Tongue (tissue), 2 donors: ENCODE data around the gene ANK3. TPM values are rescaled to one million over a fixed set of nuclear protein-coding genes. Genes with fewer than 3 reads are reported as not detected.
A peak's percentile ranks its signal among the peaks of the same experiment; 100 is the strongest.

Experiments used
- DNase-seq: peaks from one replicate; pipeline ENCODE4 v3.0.0-alpha.2; 2015
- total RNA-seq: library from RNA; depleted of rRNA; stranded (reverse); fragments of >200 nt; gene quantifications from one replicate; pipeline ENCODE4 v1.2.3, GENCODE V29; 2014

The ANK3 gene
- total RNA-seq, 1 donor from 2014 or later, result 148 TPM

DNA sequence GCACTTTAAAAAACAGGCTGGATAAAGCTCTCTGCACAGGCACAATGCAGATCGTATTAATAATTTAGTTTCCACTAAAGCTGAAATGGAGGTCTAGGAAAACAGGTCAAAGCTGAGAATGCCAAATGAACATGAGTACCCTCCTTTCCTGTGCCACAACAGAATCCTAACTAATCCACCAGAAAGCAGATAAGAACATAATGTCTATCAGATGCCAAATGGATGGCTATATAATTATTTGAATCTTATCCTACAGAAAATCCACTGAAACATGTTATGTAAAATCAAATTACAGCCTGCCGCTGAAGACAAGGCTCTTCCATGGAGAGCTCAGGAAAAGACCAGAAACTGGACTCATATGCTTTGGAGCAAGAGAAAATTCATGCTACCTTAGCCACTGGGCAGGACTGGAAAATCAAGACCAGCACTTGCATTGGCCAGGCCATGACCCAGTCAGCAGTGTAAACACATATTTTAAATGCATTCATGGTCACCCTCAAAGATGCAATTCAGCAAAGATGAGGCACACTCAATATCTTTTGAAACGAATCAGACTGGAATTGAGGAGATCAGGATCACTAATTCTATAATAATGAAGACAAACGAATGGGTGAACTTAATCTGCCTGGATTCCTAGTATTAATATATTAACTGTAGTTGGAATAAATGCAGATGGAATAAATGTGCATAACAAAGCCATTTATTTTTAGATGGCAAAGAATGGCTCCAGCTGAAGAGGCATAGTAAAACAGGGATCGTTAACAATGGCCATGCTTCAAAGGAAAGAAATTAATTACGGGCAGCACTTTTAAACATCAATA lies 13.2 kb downstream of the ANK3 start:
- no peak for DNase-seq

DNA sequence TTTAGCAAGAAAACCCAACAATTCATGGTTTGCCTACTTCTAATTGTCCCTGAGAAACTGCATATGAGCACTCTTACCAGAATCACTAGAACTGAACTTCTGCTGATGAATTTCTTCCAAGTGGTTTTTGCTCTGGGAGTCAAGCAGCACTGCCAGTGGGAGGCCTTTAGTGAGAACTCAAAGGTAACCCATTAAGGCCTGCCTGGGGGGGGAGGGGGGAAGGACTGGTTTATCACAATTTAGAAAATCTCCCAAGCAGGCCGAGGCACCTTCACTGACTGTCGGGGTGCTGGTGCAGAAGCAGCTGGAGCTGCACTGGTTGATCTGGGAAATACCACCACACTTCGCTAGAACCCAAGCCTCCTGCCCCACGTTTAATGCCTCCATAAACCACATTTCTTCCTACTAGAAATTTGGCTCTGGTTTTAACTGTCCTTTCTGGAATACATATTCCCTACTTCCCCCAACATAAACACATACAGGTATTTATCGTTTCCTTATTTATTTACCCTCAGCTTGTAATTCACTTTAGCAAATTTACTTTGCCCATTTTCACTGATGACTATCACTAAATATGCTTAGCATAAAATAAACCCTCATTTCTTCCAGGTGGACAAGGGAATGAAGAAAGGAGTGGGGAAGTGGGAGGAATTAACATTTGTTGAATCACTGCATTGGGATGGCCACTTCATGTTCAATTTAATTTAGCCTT lies 14.2 kb downstream of the ANK3 start:
- DNase-seq, result no peak

DNA sequence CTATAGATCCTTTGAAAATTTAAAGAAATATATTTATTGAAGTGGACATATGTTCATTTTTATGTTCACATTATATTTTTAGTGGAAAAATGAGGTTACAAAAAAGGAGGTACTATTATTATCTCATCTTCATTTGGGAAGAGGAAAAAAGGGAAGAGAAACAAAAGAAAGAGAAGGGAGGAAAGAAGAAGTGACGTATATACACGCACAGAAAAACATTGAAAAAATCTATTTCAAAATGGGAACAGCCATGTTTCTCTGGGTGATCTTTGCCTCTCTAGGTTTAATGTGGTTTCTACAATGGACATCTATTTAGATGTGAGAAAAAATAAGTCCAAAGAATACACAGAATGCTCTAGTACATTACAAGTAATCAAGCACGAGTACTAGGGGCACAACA lies 14.8 kb downstream of the ANK3 start:
- DNase-seq, result no peak

DNA sequence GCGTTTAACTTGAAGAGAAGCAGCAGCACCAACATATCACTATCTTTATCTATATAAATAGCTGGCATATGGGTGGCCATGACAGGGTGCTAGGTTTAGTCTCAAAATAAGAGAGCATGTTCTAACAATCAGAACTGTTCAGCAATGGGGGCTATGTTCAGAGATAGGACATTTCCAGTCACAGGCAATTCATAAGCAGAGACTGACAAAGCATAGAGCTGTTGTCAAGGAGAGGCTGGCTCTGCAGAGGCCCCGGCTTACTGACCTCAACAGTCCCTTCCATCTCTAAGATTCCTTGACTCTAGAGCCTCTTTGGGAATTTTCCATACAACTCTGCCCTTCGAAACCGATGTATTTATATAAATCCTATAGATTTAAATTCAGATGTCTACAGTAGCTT lies 17.2 kb downstream of the ANK3 start:
- DNase-seq, result no peak

DNA sequence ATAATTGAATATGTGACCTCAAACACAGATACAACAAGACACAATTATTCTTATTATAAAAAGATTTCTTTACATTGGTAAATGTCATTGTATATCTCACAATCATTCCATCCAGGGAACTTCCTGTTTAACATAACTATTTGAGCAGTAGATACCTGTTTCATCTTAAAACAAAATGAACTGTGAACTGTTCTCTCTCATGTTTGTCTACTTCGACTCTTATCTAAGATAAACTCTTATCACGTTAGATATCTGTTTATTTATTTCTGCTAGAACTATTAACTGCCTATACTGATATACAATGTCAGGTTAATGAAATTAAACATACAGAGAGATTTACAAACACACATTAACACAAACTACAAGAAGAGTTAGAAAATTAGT lies 20.1 kb downstream of the ANK3 start:
- no peak for DNase-seq

DNA sequence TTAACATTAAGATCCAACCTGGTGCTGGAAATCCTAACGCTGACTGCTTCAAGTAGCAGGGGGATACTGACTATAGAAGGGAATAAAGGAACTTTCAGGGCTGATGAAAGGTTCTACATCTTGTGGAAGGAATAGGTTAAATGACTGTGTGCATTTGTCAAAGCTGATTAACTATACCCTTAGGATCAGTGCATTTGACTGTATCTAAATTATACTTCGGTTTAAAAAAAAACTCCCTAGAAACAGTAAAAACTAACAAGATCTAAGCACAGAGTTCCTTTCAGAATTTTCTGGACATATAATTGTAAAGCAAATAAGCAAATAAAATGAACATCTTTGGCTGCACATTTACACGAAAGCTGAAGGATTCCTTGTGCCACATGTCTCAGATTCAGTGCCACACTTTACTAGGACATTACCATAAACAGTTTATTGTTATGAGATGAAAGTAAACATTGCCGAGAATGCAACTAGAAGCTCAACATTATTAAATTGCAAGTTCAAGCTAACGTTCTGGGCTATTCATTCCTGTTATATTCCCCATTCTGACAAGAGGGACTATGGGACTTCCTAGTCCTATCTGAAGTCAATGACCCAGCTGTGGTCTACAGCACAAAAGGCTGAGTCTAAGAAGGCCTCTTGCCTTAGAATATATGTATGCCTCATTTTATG lies 20.7 kb downstream of the ANK3 start:
- no peak for DNase-seq

DNA sequence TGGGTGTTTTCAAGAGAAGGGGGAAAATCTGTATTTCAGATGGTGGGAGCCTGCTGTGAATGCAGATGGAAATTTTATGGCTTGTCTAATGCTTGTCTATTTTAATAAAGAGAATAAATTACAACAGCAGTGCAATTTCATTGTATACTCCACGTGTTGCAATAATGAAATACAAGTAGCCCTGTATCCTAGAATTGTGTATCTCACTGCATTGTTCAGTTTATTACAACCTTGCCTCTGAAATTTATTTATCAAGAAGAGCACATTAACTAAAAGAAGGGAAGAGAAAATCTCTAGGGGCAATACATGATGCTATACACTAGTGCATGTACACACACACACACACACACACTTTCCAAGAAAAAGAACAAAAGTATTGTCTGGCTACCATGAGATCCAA lies 21.8 kb downstream of the ANK3 start:
- DNase-seq, result no peak

DNA sequence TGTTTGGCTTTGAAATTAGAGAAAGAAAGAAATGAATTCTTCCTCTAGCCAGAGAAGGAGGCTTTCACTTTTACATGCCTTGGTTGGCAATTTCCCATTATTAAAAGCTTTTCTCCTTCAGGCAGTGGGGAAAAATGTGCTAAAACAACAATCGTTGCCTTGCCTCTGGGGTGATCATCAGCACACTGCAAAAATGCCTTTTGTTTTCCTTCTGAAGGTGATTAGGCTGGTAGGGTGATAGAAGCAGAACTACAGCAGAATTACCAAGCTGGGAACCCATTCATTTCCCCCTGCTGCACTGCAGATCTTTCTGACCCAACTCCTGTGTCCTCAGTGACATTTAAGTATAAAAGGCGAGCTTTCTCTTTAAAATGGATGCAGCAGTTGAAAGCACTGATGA lies 22.2 kb downstream of the ANK3 start:
- DNase-seq, result no peak

DNA sequence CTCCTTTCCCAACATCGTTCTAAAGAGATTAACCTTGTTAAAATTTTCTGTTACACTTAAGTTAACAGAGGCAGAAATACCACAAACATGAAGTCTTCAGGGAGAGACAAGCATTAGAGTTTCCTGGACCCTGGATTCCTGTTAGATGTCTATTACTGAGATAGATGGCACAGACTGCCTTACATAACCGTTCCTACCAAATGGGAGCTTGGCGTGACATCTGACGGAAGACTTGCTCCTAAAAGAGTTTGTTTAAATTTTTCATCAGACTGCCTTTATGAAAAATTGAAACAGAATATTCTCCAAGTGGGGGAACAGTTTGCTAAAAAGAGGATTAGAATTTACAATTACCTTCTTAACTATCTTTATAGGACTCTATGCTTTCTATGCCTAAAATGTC lies 22.7 kb downstream of the ANK3 start:
- no peak for DNase-seq

DNA sequence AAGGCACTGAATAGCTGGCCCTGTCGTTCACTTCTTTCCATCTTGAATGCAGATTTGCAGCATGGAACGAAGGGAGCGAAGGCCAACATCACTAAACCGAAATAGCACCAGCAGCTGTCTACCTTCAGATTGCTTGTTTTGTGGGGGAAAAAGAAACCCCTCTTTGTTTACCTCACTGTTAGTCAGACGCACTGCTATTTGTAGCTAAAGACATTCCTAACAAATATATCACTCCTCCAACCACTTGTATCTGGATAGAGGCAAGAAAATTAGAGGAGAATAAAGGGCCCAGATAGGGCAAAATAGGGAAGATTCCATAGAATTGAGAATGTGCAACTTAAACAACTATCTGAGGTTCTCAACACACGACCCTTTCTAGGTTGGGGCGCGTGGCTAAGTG lies 26.5 kb downstream of the ANK3 start:
- no peak for DNase-seq

DNA sequence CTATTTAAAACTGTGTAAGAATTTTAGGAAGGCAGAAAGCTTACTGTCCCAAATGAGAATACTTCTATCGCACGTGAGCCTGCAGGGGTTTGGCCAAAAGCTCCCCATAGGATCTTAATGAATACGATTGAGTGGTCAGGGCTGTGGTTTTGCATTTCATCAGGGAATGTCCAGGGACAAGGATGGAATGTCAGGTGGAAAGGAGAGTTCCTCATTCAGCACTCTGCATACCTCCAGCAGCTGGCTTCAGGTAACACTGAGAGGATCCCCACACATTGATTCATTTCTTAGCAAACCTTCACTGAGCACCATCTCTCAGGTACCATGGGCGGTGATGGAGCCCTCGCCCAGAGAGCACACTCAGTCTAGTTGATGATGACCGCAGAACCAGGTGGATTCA lies 27.2 kb downstream of the ANK3 start:
- DNase-seq, result no peak

DNA sequence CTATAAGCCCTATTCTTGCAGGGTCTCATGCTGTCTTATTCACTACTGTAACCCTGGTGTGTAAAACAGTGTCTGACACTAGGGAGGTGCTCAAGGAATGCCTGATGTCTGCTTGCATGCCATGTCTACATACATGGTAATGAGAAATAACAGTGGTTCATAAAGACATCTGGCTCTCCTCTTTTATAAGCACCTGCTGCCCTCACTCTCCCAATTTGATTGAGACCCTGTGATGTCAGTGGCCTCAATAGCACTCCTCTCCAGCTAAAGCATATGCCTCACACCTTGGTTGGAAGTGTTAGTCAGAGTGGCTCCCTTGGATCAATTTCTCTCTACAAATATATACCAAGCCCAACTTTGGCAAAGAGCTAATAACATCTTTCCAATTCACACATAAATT lies 30.6 kb downstream of the ANK3 start:
- no peak for DNase-seq

DNA sequence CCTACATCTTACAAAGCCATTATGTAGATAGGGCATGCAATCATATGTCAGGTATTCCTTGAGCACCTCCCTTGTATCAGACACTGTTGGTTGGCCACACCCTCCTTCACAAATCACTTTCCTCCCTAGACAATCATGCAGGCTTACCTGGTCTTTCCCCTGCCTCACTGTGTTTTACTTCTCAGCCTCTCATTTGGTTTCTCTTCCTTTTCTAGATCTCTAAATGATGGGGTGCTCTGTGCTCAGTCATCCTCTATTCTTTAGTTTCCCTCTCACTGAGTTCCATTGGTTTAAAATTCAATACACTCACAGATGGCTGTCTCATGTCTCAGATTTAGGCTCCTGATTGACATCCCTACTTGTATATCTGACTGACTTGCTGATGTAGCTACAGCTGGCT lies 31.4 kb downstream of the ANK3 start:
- no peak for DNase-seq

DNA sequence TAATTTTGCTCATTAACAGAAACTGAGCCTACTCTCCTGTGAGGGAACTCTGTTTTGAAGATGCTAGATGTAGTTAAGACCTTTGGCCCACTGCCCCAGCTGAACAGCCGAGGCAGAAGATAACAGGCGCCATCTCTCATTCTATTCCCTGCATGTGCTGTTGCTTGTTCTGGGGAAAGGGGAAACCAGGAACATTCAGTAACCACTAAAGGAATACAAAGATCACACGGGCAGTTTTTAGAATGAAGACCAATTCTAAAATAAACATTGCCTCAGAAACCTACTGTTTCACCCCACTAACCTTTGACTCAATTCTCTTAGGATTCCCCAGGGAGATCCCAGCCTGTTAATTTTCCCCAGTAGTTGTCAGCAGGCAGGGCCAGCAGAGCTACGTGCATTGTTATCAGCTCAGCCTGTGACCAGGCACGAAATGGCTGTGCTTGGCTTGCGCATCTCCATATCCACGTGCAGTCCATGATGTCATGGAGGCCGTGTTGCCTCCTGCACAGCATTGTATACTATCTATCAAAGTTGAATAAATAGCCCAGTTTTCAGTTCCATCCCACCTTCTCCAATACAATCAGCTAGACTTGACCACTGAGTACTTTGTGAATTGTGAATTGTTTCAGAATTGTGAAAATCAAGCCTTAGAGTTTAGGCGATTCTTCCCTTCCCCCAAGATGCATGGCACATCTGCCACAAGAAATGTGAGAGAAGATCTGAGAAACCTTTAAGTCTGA lies 36.0 kb downstream of the ANK3 start:
- DNase-seq, result no peak

DNA sequence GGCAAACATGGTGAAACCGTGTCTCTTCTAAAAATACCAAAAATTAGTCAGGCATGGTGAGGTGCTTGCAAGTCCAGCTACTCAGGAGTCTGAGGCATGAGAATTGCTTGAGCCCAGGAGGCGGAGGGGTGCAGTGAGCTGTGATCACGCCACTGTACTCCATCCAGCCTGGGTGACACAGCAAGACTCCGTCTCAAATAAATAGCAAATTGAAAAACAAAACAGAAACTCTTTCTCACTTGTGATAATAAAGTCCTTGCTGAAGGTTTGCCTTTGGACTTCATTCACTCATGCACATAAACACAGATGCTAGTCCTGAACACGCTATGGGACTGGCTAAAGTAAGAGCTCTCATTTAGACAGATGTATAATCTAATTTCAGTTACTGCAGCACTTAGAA lies 37.6 kb downstream of the ANK3 start:
- no peak for DNase-seq

DNA sequence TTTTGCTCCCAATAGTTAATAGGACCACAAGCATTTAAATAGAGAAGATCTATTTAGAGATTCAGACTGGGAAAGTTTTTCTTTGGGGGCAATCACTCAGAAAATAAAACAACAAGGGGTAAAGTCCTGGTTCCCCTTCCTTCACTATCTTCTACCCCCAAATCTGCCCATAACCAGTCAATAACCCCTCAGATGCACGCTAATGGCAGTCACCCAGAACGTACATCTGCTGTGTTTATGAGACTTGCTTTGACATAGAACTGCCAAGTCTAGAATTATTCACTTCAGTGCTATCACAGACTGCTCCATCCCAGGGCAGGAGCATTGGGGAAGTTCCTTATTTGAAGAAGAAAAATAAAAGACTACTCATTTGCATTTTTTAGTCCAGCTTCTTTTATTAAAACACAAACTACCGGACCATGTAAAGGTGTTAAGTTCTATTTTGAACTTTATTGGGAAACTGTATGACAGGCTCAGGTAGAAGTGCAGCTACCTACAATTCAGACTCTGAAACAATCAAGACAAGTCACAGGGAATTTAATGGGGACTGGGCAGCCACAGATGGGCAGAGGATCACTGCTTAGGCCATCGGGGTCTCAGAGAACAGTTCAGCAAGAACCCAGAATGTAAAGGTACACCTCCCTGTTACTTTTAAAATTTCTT lies 38.4 kb downstream of the ANK3 start:
- no peak for DNase-seq

DNA sequence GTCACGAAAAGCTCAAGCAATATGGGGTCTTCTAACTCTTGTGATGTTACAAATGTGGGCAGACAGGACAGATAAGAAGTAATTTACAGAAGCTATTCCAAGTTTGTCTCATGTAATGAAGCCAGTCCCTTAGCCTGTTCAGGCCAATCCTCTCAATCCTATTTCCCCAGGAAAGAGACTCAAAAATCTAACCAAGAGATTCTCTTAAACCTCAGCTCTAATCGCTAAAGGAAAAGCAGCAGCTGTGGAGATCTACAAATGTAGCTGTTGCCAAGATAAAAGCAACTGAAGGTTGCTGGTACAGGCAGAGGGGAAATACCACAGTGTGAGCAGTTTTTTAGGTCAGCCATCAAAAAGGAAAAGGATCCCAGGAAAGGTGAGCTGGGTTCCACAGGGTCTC lies 39.3 kb downstream of the ANK3 start:
- peak; percentile 30 for DNase-seq

DNA sequence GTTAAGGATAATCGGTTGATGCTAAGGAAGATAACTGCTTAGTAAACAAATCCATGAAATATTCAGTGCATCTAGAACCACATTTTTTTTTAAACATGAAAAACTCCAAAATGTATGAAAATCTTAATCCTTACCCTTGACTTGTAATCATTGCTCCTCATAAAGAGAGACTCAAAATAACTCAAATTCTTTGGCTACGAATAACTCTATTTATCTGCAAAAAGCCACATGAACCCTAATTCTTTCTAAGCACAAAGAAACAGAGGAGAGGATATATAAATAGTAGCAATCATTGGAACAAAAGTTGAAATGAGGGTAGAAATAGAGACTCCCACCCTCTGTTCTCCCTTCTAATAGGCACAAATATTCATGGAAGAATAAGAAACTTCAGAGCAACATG lies 40.2 kb downstream of the ANK3 start:
- DNase-seq, result no peak

DNA sequence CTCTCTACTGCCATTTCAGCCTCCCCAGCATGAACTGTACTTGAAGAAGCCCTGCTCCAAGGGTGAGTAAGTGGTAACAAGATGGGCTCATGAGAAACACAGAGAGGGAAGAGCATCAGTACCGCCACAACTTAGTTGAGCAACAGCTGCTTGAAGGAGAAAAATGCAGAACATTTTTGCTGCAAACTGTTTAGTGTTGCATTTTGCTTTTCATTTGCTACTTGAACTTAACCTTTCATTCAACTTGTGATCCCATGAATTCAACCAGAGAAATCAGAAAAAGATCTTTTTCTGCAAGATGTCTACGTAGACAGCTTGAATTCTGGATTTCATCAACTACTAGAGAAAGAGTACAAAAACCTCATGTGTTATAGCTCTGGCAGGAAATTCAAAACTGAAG lies 40.7 kb downstream of the ANK3 start:
- DNase-seq, result peak; percentile 52

DNA sequence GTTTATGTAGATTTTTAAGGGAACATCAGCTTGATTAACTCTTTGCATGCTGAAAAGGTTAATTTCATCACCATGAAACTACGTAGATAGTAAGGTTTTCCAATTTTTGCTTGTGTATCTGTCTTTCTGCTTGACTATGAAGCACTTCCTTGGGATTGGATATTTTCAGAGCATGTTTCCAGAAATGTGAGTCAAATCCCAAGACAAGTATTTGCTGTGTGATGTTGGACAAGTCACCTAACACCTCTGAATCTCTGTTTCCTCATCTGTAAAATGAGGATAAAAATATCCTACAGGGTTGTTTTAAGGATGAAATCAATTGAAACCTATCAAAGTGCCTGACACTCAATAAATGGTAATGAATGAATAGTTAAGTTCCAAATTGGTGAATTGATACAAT lies 42.4 kb downstream of the ANK3 start:
- DNase-seq, result no peak

DNA sequence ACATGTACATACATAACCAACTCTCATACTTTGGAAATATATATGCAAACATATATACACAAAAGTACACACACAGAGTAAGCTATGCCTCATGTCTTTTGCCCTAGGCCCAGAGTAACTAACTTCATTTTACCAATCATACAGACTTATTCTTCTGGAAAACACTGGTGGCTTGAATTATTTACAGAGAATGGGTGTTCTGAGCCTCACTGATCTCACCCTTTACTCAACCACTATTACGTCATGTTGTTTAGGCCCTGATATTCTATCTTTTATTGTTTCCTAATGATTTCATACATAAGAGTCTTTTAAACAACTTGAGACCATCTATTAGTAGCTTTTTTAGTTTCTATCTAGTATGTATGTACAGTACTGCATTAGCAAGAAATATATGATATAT lies 43.0 kb downstream of the ANK3 start:
- DNase-seq, result no peak

DNA sequence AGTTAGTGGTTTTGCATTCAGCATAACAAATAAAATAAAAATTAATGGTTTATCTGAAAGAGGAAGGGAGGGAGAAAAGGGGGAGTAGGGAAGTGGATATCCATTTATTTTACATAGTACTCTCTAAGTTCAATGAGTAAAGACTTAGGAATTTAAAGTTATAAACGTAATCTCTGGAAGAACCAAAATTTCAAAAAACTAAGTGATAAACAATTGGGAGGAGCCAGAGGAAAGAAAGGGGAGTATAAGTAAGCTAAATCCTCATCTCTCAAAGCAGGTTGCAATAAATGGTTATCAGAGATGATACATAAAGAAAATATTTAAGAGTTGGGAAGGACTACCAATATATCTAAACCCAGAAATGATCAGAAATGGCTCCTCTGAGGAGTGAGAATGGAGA lies 46.4 kb downstream of the ANK3 start:
- no peak for DNase-seq
